ENCODE data around the gene ZBTB33.

DNA sequence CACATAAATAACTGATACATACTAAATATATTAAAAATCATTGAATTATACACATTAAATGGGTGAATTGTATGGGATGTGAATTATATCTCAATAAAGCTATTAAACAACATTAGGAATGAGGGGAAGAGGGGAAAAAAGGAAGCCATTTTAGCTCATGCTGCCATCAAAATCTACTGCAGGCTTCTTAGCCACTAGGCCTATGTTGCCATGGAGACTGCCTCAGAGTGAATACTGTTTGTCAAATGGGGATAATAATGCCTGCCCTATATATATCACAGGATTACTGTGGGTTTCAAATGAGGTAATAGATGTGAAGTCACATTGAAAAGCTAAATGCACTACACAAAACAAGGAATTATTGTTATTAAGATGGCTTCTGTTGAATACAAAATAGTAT, 39.5 kb downstream of the ZBTB33 start:
- TF ChIP-seq POLR2AphosphoS5 (IDR thresholded peaks at IDR 0.05), result no peak
- TF ChIP-seq, protein P1, sequence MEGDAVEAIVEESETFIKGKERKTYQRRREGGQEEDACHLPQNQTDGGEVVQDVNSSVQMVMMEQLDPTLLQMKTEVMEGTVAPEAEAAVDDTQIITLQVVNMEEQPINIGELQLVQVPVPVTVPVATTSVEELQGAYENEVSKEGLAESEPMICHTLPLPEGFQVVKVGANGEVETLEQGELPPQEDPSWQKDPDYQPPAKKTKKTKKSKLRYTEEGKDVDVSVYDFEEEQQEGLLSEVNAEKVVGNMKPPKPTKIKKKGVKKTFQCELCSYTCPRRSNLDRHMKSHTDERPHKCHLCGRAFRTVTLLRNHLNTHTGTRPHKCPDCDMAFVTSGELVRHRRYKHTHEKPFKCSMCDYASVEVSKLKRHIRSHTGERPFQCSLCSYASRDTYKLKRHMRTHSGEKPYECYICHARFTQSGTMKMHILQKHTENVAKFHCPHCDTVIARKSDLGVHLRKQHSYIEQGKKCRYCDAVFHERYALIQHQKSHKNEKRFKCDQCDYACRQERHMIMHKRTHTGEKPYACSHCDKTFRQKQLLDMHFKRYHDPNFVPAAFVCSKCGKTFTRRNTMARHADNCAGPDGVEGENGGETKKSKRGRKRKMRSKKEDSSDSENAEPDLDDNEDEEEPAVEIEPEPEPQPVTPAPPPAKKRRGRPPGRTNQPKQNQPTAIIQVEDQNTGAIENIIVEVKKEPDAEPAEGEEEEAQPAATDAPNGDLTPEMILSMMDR (IDR thresholded peaks at IDR 0.05), result no peak
- no peak for TF ChIP-seq EP300 (IDR thresholded peaks at IDR 0.05)
